Smooth muscle cell (in vitro differentiated cells): Measurements from ENCODE around the gene TPM2. TPM values are rescaled to one million over a fixed set of nuclear protein-coding genes. Genes with fewer than 3 reads are reported as not detected.
A peak's percentile ranks its signal among the peaks of the same experiment; 100 is the strongest.

Source experiments
- DNase-seq: peaks from one replicate; lab custom pipeline; 2025; ENCODE audit not compliant: unreplicated experiment; lab: John Stamatoyannopoulos, UW
- H2AFZ ChIP-seq: fragments of 200-600 bp; sonication (generic); 2 replicates; pipeline ENCODE4 v1.6.0; 2016; ENCODE audit warnings: antibody characterized with exemption, low read depth, mild to moderate bottlenecking
- H3F3A ChIP-seq: fragments of 200-600 bp; sonication (generic); 2 replicates; pipeline ENCODE4 v1.6.0; 2017; ENCODE audit warnings: antibody characterized with exemption, low read depth
- H3K27ac ChIP-seq: fragments of 200-600 bp; sonication (generic); 2 replicates; pipeline ENCODE4 v1.5.1; 2016; ENCODE audit warnings: low read depth, mild to moderate bottlenecking
- H3K27me3 ChIP-seq: fragments of 200-600 bp; sonication (generic); 2 replicates; pipeline ENCODE4 v1.6.1; 2016; ENCODE audit warnings: low read depth, mild to moderate bottlenecking
- H3K36me3 ChIP-seq: fragments of 200-600 bp; sonication (generic); 2 replicates; pipeline ENCODE4 v1.5.1; 2016; ENCODE audit warnings: low read depth
- H3K4me1 ChIP-seq: fragments of 200-600 bp; sonication (generic); 2 replicates; pipeline ENCODE4 v1.5.1; 2016; ENCODE audit warnings: low read depth
- H3K4me2 ChIP-seq: fragments of 200-600 bp; sonication (generic); 2 replicates; pipeline ENCODE4 v1.6.0; 2016; ENCODE audit warnings: mild to moderate bottlenecking
- H3K4me3 ChIP-seq: fragments of 200-600 bp; sonication (generic); 2 replicates; pipeline ENCODE4 v1.5.1; 2016; ENCODE audit warnings: mild to moderate bottlenecking
- H3K79me2 ChIP-seq: fragments of 200-600 bp; sonication (generic); 2 replicates; pipeline ENCODE4 v1.6.0; 2016; ENCODE audit warnings: low read depth, mild to moderate bottlenecking
- H3K9ac ChIP-seq: fragments of 200-600 bp; sonication (generic); 2 replicates; pipeline ENCODE4 v1.6.0; 2016; ENCODE audit warnings: low read depth
- H3K9me3 ChIP-seq: fragments of 200-600 bp; sonication (generic); replicated peaks from 2 replicates; pipeline ENCODE4 v1.5.1; 2016; ENCODE audit warnings: low read depth
- H4K20me1 ChIP-seq: fragments of 200-600 bp; sonication (generic); 2 replicates; pipeline ENCODE4 v1.6.0; 2016; ENCODE audit warnings: low read depth
- WGBS: methylation state at CpG from one replicate; pipeline ENCODE4 v1.1.7; 2016; ENCODE audit warnings: low lambda C conversion rate; 5-methylcytosine and 5-hydroxymethylcytosine counted together
- polyA plus RNA-seq: library from polyadenylated mRNA; unstranded; fragments of >200 nt; fragmentation: Nextera tagmentation; extraction: Ambion mirVana; gene quantifications from 2 replicates; pipeline ENCODE4 v1.2.1, GENCODE V29; 2016
- total RNA-seq: library from RNA; depleted of rRNA; stranded (reverse); fragments of >200 nt; gene quantifications from 2 replicates; pipeline ENCODE4 v1.2.3, GENCODE V29; 2014
- TF ChIP-seq, protein P1 (sequence below): fragments of 200-600 bp; sonication (generic); IDR thresholded peaks from 2 replicates; pipeline ENCODE4 v1.5.1; 2017; ENCODE audit warnings: borderline replicate concordance, mild to moderate bottlenecking, antibody characterized with exemption; ENCODE audit not compliant: insufficient read depth, poor library complexity, severe bottlenecking

The TPM2 gene
- total and polyA plus RNA-seq, 2 experiments from 2014 or later: 925 to 2,131 TPM

GRCh38 chr9:35656348-35656747, 33.4 kb downstream of the TPM2 start:
- no peak for DNase-seq
- H3K4me1 ChIP-seq: peaks cover 7% of the 10 kb centered on the region
- H3K9ac ChIP-seq: no peak overlapping the region
- no peaks in the 10 kb centered on the region for H3K9me3 ChIP-seq
- no peak overlapping the region for H3K4me3 ChIP-seq
- no peaks in the 10 kb centered on the region for H3K36me3 ChIP-seq
- no peak overlapping the region for H3K27ac ChIP-seq
- H4K20me1 ChIP-seq: no peaks in the 10 kb centered on the region
- WGBS: 89% methylated on average over 17 of the region's 17 CpGs
- TF ChIP-seq, protein P1, sequence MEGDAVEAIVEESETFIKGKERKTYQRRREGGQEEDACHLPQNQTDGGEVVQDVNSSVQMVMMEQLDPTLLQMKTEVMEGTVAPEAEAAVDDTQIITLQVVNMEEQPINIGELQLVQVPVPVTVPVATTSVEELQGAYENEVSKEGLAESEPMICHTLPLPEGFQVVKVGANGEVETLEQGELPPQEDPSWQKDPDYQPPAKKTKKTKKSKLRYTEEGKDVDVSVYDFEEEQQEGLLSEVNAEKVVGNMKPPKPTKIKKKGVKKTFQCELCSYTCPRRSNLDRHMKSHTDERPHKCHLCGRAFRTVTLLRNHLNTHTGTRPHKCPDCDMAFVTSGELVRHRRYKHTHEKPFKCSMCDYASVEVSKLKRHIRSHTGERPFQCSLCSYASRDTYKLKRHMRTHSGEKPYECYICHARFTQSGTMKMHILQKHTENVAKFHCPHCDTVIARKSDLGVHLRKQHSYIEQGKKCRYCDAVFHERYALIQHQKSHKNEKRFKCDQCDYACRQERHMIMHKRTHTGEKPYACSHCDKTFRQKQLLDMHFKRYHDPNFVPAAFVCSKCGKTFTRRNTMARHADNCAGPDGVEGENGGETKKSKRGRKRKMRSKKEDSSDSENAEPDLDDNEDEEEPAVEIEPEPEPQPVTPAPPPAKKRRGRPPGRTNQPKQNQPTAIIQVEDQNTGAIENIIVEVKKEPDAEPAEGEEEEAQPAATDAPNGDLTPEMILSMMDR: no peak
- H3K79me2 ChIP-seq: peaks cover 5% of the 10 kb centered on the region
- H3K27me3 ChIP-seq: no peaks in the 10 kb centered on the region
- no peak overlapping the region for H2AFZ ChIP-seq
- no peaks in the 10 kb centered on the region for H3F3A ChIP-seq
- H3K4me2 ChIP-seq: no peak overlapping the region

GRCh38 chr9:35653611-35654010, 36.1 kb downstream of the TPM2 start:
- 91% methylated on average over 2 of the region's 2 CpGs for WGBS
- H3K4me3 ChIP-seq: no peak overlapping the region
- no peaks in the 10 kb centered on the region for H3K79me2 ChIP-seq
- no peaks in the 10 kb centered on the region for H3K4me1 ChIP-seq
- H3K27me3 ChIP-seq: no peaks in the 10 kb centered on the region
- no peaks in the 10 kb centered on the region for H3K36me3 ChIP-seq
- no peak overlapping the region for H2AFZ ChIP-seq
- TF ChIP-seq, protein P1: no peak
- no peaks in the 10 kb centered on the region for H3K9me3 ChIP-seq
- no peak overlapping the region for H3K9ac ChIP-seq
- DNase-seq: no peak
- H3K27ac ChIP-seq: no peak overlapping the region
- no peak overlapping the region for H3K4me2 ChIP-seq
- no peaks in the 10 kb centered on the region for H4K20me1 ChIP-seq
- H3F3A ChIP-seq: no peaks in the 10 kb centered on the region

GRCh38 chr9:35652829-35653209, 36.9 kb downstream of the TPM2 start:
- no peak overlapping the region for H3K4me2 ChIP-seq
- no peaks in the 10 kb centered on the region for H4K20me1 ChIP-seq
- peak overlapping the region; percentile 30 for H3K27ac ChIP-seq
- H3K27me3 ChIP-seq: no peaks in the 10 kb centered on the region
- H3K4me1 ChIP-seq: no peaks in the 10 kb centered on the region
- 86% methylated on average over 8 of the region's 8 CpGs for WGBS
- H2AFZ ChIP-seq: no peak overlapping the region
- H3K79me2 ChIP-seq: no peaks in the 10 kb centered on the region
- no peaks in the 10 kb centered on the region for H3K9me3 ChIP-seq
- no peak overlapping the region for H3K9ac ChIP-seq
- no peak for DNase-seq
- TF ChIP-seq, protein P1: no peak
- no peak overlapping the region for H3K4me3 ChIP-seq
- H3K36me3 ChIP-seq: no peaks in the 10 kb centered on the region
- H3F3A ChIP-seq: no peaks in the 10 kb centered on the region
